Hepatocyte (in vitro differentiated cells): ENCODE measurements around the gene SLC9A5. TPM values are rescaled to one million over a fixed set of nuclear protein-coding genes. Genes with fewer than 3 reads are reported as not detected.

ENCODE experiments used
- DNase-seq: peaks from one replicate; pipeline ENCODE4 v3.0.0-alpha.2; 2016; ENCODE audit warnings: low spot score
- H2AFZ ChIP-seq: fragments of 200-600 bp; sonication (generic); 2 replicates; pipeline ENCODE4 v1.6.0; 2016; ENCODE audit warnings: antibody characterized with exemption, mild to moderate bottlenecking
- H3K27ac ChIP-seq: fragments of 200-600 bp; sonication (generic); 2 replicates; pipeline ENCODE4 v1.5.1; 2016; ENCODE audit warnings: mild to moderate bottlenecking
- H3K27me3 ChIP-seq: fragments of 200-600 bp; sonication (generic); 2 replicates; pipeline ENCODE4 v1.6.1; 2016
- H3K36me3 ChIP-seq: fragments of 200-600 bp; sonication (generic); replicated peaks from 2 replicates; pipeline ENCODE4 v1.5.1; 2016; ENCODE audit warnings: low read depth; ENCODE audit not compliant: insufficient read depth
- H3K4me1 ChIP-seq: fragments of 200-600 bp; sonication (generic); 2 replicates; pipeline ENCODE4 v1.5.1; 2016; ENCODE audit warnings: mild to moderate bottlenecking, moderate library complexity; ENCODE audit not compliant: insufficient read depth
- H3K4me2 ChIP-seq: fragments of 200-600 bp; sonication (generic); 2 replicates; pipeline ENCODE4 v1.6.0; 2016
- H3K4me3 ChIP-seq: fragments of 200-600 bp; sonication (generic); 2 replicates; pipeline ENCODE4 v1.5.1; 2016; ENCODE audit warnings: mild to moderate bottlenecking
- H3K79me2 ChIP-seq: fragments of 200-600 bp; sonication (generic); 2 replicates; pipeline ENCODE4 v1.6.0; 2017; ENCODE audit warnings: mild to moderate bottlenecking
- H3K9me2 ChIP-seq: fragments of 200-600 bp; sonication (generic); replicated peaks from 2 replicates; pipeline ENCODE4 v1.6.0; 2017; ENCODE audit warnings: mild to moderate bottlenecking; ENCODE audit not compliant: insufficient read depth
- H3K9me3 ChIP-seq: fragments of 200-600 bp; sonication (generic); 2 replicates; pipeline ENCODE4 v1.5.1; 2016; ENCODE audit warnings: low read depth, mild to moderate bottlenecking
- H4K20me1 ChIP-seq: fragments of 200-600 bp; sonication (generic); 2 replicates; pipeline ENCODE4 v1.6.0; 2016; ENCODE audit warnings: mild to moderate bottlenecking; ENCODE audit not compliant: insufficient read depth, poor library complexity, severe bottlenecking
- CTCF ChIP-seq: fragments of 200-600 bp; sonication (generic); IDR thresholded peaks from 2 replicates; pipeline ENCODE4 v1.5.1; 2016; ENCODE audit warnings: antibody characterized with exemption, mild to moderate bottlenecking; ENCODE audit not compliant: poor library complexity
- EZH2 ChIP-seq: fragments of 200-600 bp; sonication (generic); IDR thresholded peaks from 2 replicates; pipeline ENCODE4 v1.6.1; 2016; ENCODE audit warnings: antibody characterized with exemption, mild to moderate bottlenecking, borderline replicate concordance
- EZH2phosphoT487 ChIP-seq: fragments of 200-600 bp; sonication (generic); IDR thresholded peaks from one replicate; pipeline ENCODE4 v1.6.1; 2018; ENCODE audit warnings: antibody characterized with exemption, mild to moderate bottlenecking, low read depth, moderate library complexity; ENCODE audit not compliant: unreplicated experiment, severe bottlenecking
- WGBS: methylation state at CpG from one replicate; pipeline ENCODE4 v1.1.6; 2016; ENCODE audit warnings: low lambda C conversion rate; ENCODE audit errors: missing lambda C conversion rate; 5-methylcytosine and 5-hydroxymethylcytosine counted together
- polyA plus RNA-seq: library from polyadenylated mRNA; unstranded; fragments of >200 nt; fragmentation: Nextera tagmentation; extraction: Ambion mirVana; gene quantifications from 2 replicates; pipeline ENCODE4 v1.2.1, GENCODE V29; 2016
- total RNA-seq: library from RNA; depleted of rRNA; stranded (reverse); fragments of >200 nt; gene quantifications from 2 replicates; pipeline ENCODE4 v1.2.3, GENCODE V29; 2014

SLC9A5 gene
- total and polyA plus RNA-seq, 2 experiments from 2014 or later = 1.4 to 1.5 TPM

GRCh38 chr16:67301080-67301782, 52.5 kb downstream of the SLC9A5 start:
- Histone ChIP-seq H3K4me1 (no peaks in the 10 kb centered on the region), H3K4me2 (no peak overlapping the region), H3K9me3 (no peaks in the 10 kb centered on the region), H3K4me3 (no peak overlapping the region), H3K9me2 (no peaks in the 10 kb centered on the region), H2AFZ (no peak overlapping the region), H3K79me2 (no peaks in the 10 kb centered on the region), H4K20me1 (no peaks in the 10 kb centered on the region), H3K27ac (no peak overlapping the region), H3K27me3 (no peaks in the 10 kb centered on the region), H3K36me3 (no peaks in the 10 kb centered on the region)
- no peak for DNase-seq
- TF ChIP-seq EZH2phosphoT487 (no peak), CTCF (no peak), EZH2 (no peak)
- 86% methylated on average over 9 of the region's 11 CpGs for WGBS

GRCh38 chr16:67302076-67302475, 53.3 kb downstream of the SLC9A5 start:
- H3K4me1 ChIP-seq = no peaks in the 10 kb centered on the region
- no peak overlapping the region for H3K4me3 ChIP-seq
- no peaks in the 10 kb centered on the region for H3K27me3 ChIP-seq
- TF ChIP-seq CTCF (no peak), EZH2phosphoT487 (no peak), EZH2 (no peak)
- no peaks in the 10 kb centered on the region for H3K79me2 ChIP-seq
- WGBS = 82% methylated on average over 7 of the region's 7 CpGs
- no peaks in the 10 kb centered on the region for H3K9me3 ChIP-seq
- no peaks in the 10 kb centered on the region for H3K36me3 ChIP-seq
- no peak for DNase-seq
- H3K27ac ChIP-seq = no peak overlapping the region
- H2AFZ ChIP-seq = no peak overlapping the region
- no peak overlapping the region for H3K4me2 ChIP-seq
- no peaks in the 10 kb centered on the region for H4K20me1 ChIP-seq
- no peaks in the 10 kb centered on the region for H3K9me2 ChIP-seq

- no peak for DNase-seq
- no peak overlapping the region for H3K27ac ChIP-seq
- no peaks in the 10 kb centered on the region for H3K79me2 ChIP-seq
- no peaks in the 10 kb centered on the region for H3K4me1 ChIP-seq
- H3K9me3 ChIP-seq = no peaks in the 10 kb centered on the region
- no peak overlapping the region for H2AFZ ChIP-seq
- TF ChIP-seq EZH2 = no peak
- TF ChIP-seq CTCF = no peak
- no peak for TF ChIP-seq EZH2phosphoT487
- H3K9me2 ChIP-seq = no peaks in the 10 kb centered on the region
- no peaks in the 10 kb centered on the region for H3K36me3 ChIP-seq
- 86% methylated on average over 8 of the region's 8 CpGs for WGBS
- H3K27me3 ChIP-seq = no peaks in the 10 kb centered on the region
- no peak overlapping the region for H3K4me3 ChIP-seq
- H3K4me2 ChIP-seq = no peak overlapping the region
- no peaks in the 10 kb centered on the region for H4K20me1 ChIP-seq
These were observed 54.2 kb downstream of the SLC9A5 start for GRCh38 chr16:67302970-67303369.
